HepG2 (cell line): ENCODE data around the gene RNU1-2. TPM values are rescaled to one million over a fixed set of nuclear protein-coding genes. Genes with fewer than 3 reads are reported as not detected.

Experiments
- ATAC-seq: fragments of 200-7000 bp; cut with Tn5 transposase; 3 replicates; pipeline ENCODE4 v1.9.1; 2020; ENCODE audit warnings: mild to moderate bottlenecking, moderate library complexity
- BruUV-seq: library from RNA; stranded (reverse); fragments of 400-500 nt; replicated peaks from 2 replicates; lab custom pipeline; 2021; lab: Mats Ljungman, UMichigan
- CTCF ChIA-PET: fragments of 300-600 bp; formaldehyde crosslinking; extraction: SDS; loops from one replicate; lab custom pipeline; 2021; ENCODE audit warnings: low total read pairs, inconsistent platforms, low intra/inter-chr PET ratio; lab: Yijun Ruan, JAX
- POLR2A ChIA-PET: fragments of 350-600 bp; sonication (Branson Sonifier 250); formaldehyde crosslinking; loops from one replicate; lab custom pipeline; 2020; ENCODE audit warnings: antibody characterized with exemption, inconsistent platforms; lab: Yijun Ruan, JAX
- DNase-seq: peaks from one replicate; pipeline ENCODE4 v3.0.0-alpha.2; 2015; ENCODE audit warnings: low spot score
- FAIRE-seq: peaks from 3 replicates; lab custom pipeline; 2011; peaks lifted over from hg19 to GRCh38; lab: Jason Lieb, UNC
- H2AFZ ChIP-seq: one replicate; pipeline ENCODE4 v1.6.1; 2011; ENCODE audit warnings: low read length, inconsistent platforms
- H3K27ac ChIP-seq: fragments of 300-600 bp; 3 replicates; pipeline ENCODE4 v1.8.0; 2011; ENCODE audit warnings: mixed run types, mild to moderate bottlenecking, mixed read lengths, low read length, inconsistent platforms; ENCODE audit not compliant: insufficient read depth; ENCODE audit errors: extremely low read length
- H3K27me3 ChIP-seq, 2 experiments: fragments of 200-600 bp in 1 of 2; 2 replicates in 1 of 2; 3 replicates in 1 of 2; pipeline versions ENCODE4 v1.6.0 to v1.8.0; 2011; ENCODE audit warnings: low read length in 2 of 2, mild to moderate bottlenecking in 2 of 2, moderate library complexity in 2 of 2, inconsistent platforms in 1 of 2; ENCODE audit not compliant: insufficient read depth in 2 of 2, control insufficient read depth in 1 of 2
- H3K36me3 ChIP-seq, 2 experiments: fragments of 200-600 bp in 1 of 2; replicated peaks in 1 of 2; 2 replicates in 1 of 2; 3 replicates in 1 of 2; pipeline versions ENCODE4 v1.5.1 to v1.8.0; 2011; ENCODE audit warnings: low read length in 2 of 2, inconsistent platforms in 1 of 2; ENCODE audit not compliant: insufficient read depth in 2 of 2, control insufficient read depth in 1 of 2
- H3K4me1 ChIP-seq: 2 replicates; pipeline ENCODE4 v1.5.1; 2012; ENCODE audit warnings: low read length, inconsistent platforms; ENCODE audit not compliant: insufficient read depth
- H3K4me2 ChIP-seq: 2 replicates; pipeline ENCODE4 v1.6.0; 2011; ENCODE audit warnings: low read depth, low read length, inconsistent platforms
- H3K4me3 ChIP-seq, 3 experiments: fragments of 200-600 bp in 1 of 3; sonication (generic), shearing (Covaris generic) in 1 of 3; replicated peaks in 1 of 3; 2 replicates each; pipeline ENCODE4 v1.5.1; 2011 to 2016; ENCODE audit warnings: low read length in 3 of 3, inconsistent platforms in 2 of 3, low read depth in 2 of 3, mild to moderate bottlenecking in 2 of 3, control low read depth in 1 of 3, mixed read lengths in 1 of 3; ENCODE audit not compliant: insufficient read depth in 1 of 3
- H3K79me2 ChIP-seq: one replicate; pipeline ENCODE4 v1.6.1; 2011; ENCODE audit warnings: low read length, inconsistent platforms; ENCODE audit not compliant: insufficient read depth
- H3K9ac ChIP-seq: 2 replicates; pipeline ENCODE4 v1.6.0; 2011; ENCODE audit warnings: mild to moderate bottlenecking, low read depth, low read length, inconsistent platforms; ENCODE audit not compliant: insufficient read depth
- H3K9me3 ChIP-seq: 2 replicates; pipeline ENCODE4 v1.5.1; 2012; ENCODE audit warnings: mild to moderate bottlenecking, low read length
- H4K20me1 ChIP-seq: 2 replicates; pipeline ENCODE4 v1.6.0; 2011; ENCODE audit warnings: inconsistent platforms, mild to moderate bottlenecking, low read length, moderate library complexity; ENCODE audit not compliant: insufficient read depth
- ATF7-NPFF ChIP-seq: sonication (generic); formaldehyde crosslinking; IDR thresholded peaks from 2 replicates; pipeline ENCODE4 v1.8.1; 2023; ENCODE audit warnings: mild to moderate bottlenecking, low read depth, missing genetic modification reagents, moderate library complexity
- ETV6 ChIP-seq: sonication (generic); formaldehyde crosslinking; conservative IDR thresholded peaks from 2 replicates; pipeline ENCODE4 v1.4.0; 2020; ENCODE audit warnings: missing genetic modification reagents
- GFI1 ChIP-seq: sonication (generic); formaldehyde crosslinking; IDR thresholded peaks from 2 replicates; pipeline ENCODE4 v1.5.0; 2020; ENCODE audit warnings: missing genetic modification reagents, mild to moderate bottlenecking, borderline replicate concordance
- IKZF1 ChIP-seq: fragments of 450-650 bp; IDR thresholded peaks from 2 replicates; pipeline ENCODE4 v1.7.1; 2016
- MATR3 ChIP-seq: sonication (generic); formaldehyde crosslinking; IDR thresholded peaks from 2 replicates; pipeline ENCODE4 v1.4.0; 2020; ENCODE audit warnings: missing genetic modification reagents
- NR2F1 ChIP-seq, 2 experiments: fragments of 450-650 bp in 1 of 2; formaldehyde crosslinking in 1 of 2; IDR thresholded peaks; 2 replicates each; pipeline versions ENCODE4 v1.5.0 to v1.6.1; 2016 to 2020; ENCODE audit warnings: mild to moderate bottlenecking in 1 of 2, missing compliant biosample characterization in 1 of 2, missing genetic modification reagents in 1 of 2, moderate library complexity in 1 of 2
- SUZ12 ChIP-seq: fragments of 150-350 bp; IDR thresholded peaks from 2 replicates; pipeline ENCODE4 v1.6.1; 2014; ENCODE audit warnings: low read depth, low read length
- ZBTB38 ChIP-seq: sonication (generic); formaldehyde crosslinking; IDR thresholded peaks from 2 replicates; pipeline ENCODE4 v1.5.1; 2020; ENCODE audit warnings: mild to moderate bottlenecking, missing genetic modification reagents
- ZNF232 ChIP-seq: sonication (generic); formaldehyde crosslinking; IDR thresholded peaks from 2 replicates; pipeline ENCODE4 v1.4.0; 2020; ENCODE audit warnings: missing genetic modification reagents, borderline replicate concordance
- ZNF282 ChIP-seq: fragments of 450-650 bp; IDR thresholded peaks from 2 replicates; pipeline ENCODE4 v1.6.1; 2018; ENCODE audit not compliant: partially characterized antibody
- ZNF768 ChIP-seq: sonication (generic); formaldehyde crosslinking; IDR thresholded peaks from 2 replicates; pipeline ENCODE4 v1.4.0; 2020; ENCODE audit warnings: missing genetic modification reagents
- ZNF83 ChIP-seq: sonication (generic); formaldehyde crosslinking; IDR thresholded peaks from 2 replicates; pipeline ENCODE4 v1.4.0; 2020; ENCODE audit warnings: missing genetic modification reagents, mild to moderate bottlenecking, borderline replicate concordance
- WGBS: methylation state at CpG from one replicate; pipeline ENCODE4 v1.1.6; 2017; ENCODE audit warnings: low lambda C conversion rate; 5-methylcytosine and 5-hydroxymethylcytosine counted together
- in situ Hi-C: cut with HindIII; loops from 2 replicates; pipeline ENCODE4 v1.10.0; 2017; ENCODE audit warnings: low pct_unique_long_range_greater_than_20kb; ENCODE audit not compliant: extremely low pct_ligation_motif_present
- intact Hi-C: fragments of 100-400 bp; cut with micrococcal nuclease; formaldehyde crosslinking; loops from one replicate; pipeline ENCODE4 v1.10.0; 2022; ENCODE audit not compliant: unreplicated experiment
- polyA plus RNA-seq, 8 experiments: library from polyadenylated mRNA; depleted of rRNA in 3 of 8; stranded (reverse) in 7 of 8; unstranded in 1 of 8; fragments of >200 nt; fragmentation: Illumina TruSeq in 4 of 8; extraction: Trizol in 4 of 8; gene quantifications; 2 replicates each; pipeline versions ENCODE4 v1.2.1 to v1.2.3, GENCODE V29; 2011 to 2016; ENCODE audit warnings: low read depth in 4 of 8, missing spikeins in 1 of 8, mixed read lengths in 1 of 8; ENCODE audit not compliant: insufficient read depth in 1 of 8
- total RNA-seq, 5 experiments: library from RNA; depleted of rRNA; stranded (reverse); fragments of >200 nt; fragmentation: Illumina TruSeq; extraction: Trizol; gene quantifications; 2 replicates each; pipeline ENCODE4 v1.2.3, GENCODE V29; 2016; ENCODE audit warnings: low read depth in 1 of 5
- TF ChIP-seq, protein P1 (sequence below): IDR thresholded peaks from 2 replicates; pipeline ENCODE4 v1.6.1; 2016; ENCODE audit warnings: low read depth, control low read depth

The RNU1-2 gene
- total and polyA plus RNA-seq, 2 of the 13 experiments (the other 11 are each of a cell fraction or from before 2014, with no cell fraction given) = under 0.01 to 11,018 TPM

GRCh38 chr1:16905868-16906702, 10.3 kb downstream of the RNU1-2 start:
- 44% methylated on average over 11 of the region's 11 CpGs for WGBS
- H4K20me1 ChIP-seq = no peaks in the 10 kb centered on the region
- H3K79me2 ChIP-seq = no peaks in the 10 kb centered on the region
- H3K4me1 ChIP-seq = peaks cover 28% of the 10 kb centered on the region
- intact Hi-C loops = no loop called here
- no peak for FAIRE-seq
- no peak for DNase-seq
- in situ Hi-C loops = no loop called here
- H3K27ac ChIP-seq = peak overlapping the region; percentile 100
- H3K27me3 ChIP-seq = no peaks in the 10 kb centered on the region
- H3K36me3 ChIP-seq = no peaks in the 10 kb centered on the region
- H3K4me3 ChIP-seq = no peak overlapping the region
- ATAC-seq = no peak
- H2AFZ ChIP-seq = no peak overlapping the region
- TF ChIP-seq SUZ12 (no peak), ZNF282 (no peak), GFI1 (0 out of 2 replicates have a peak, but pooled peaks have one; percentile 33), ETV6 (CRISPR knock-in tag) (no peak)
- H3K9me3 ChIP-seq = peaks cover 7% of the 10 kb centered on the region; the same call in 1 of the 2 replicates
- ChIA-PET CTCF (no interaction called here), POLR2A (interaction anchor here (1.1 to 2.7 kb wide), 4 partner anchors 9 to 209 kb away, joined by 3 to 42 read pairs (median 4); partner anchors contain the start of gene RNU1-2)
- peak overlapping the region; percentile 34 for H3K4me2 ChIP-seq
- H3K9ac ChIP-seq = no peak overlapping the region
- no TSS peak for BruUV-seq

DNA sequence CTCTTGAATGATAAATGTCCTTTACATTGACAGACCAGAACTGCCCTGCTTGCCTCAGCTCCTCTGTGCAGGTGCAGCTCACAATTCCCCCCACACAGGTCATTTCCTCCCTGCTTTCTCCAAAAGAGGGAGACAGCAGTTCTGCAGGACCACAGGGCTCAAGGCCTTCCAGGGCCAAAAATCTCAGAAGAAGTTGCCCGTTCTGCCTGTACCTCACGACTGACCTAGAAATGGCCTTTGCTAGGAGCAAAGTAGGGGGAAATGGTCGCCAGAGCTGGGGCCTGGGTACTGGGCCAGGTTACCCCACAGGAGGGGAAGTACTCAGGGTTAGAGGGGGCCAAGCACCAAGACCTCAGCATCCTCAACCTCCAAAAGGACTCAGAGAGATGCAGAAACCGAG, 11.1 kb downstream of the RNU1-2 start:
- Histone ChIP-seq H3K9ac (no peak overlapping the region), H3K4me1 (peaks cover 33% of the 10 kb centered on the region), H3K36me3 (no peaks in the 10 kb centered on the region), H3K9me3 (peaks cover 7% of the 10 kb centered on the region; the same call in 1 of the 2 replicates), H3K27me3 (no peaks in the 10 kb centered on the region), H3K79me2 (no peaks in the 10 kb centered on the region), H3K4me2 (no peak overlapping the region), H4K20me1 (no peaks in the 10 kb centered on the region), H3K27ac (no peak overlapping the region), H3K4me3 (no peak overlapping the region), H2AFZ (no peak overlapping the region)
- FAIRE-seq = no peak
- POLR2A ChIA-PET = no interaction called here
- intact Hi-C loops (no loop called here), in situ Hi-C loops (no loop called here)
- BruUV-seq = no TSS peak
- no peak for ATAC-seq
- no peak for DNase-seq
- CTCF ChIA-PET = no interaction called here
- 62% methylated on average over 3 of the region's 4 CpGs for WGBS
- TF ChIP-seq ZNF768 (no peak), NR2F1 (CRISPR knock-in tag; IDR thresholded peaks at IDR 0.05) (no peak), ZBTB38 (CRISPR knock-in tag) (no peak), ZNF232 (no peak), IKZF1 (no peak), ZNF83 (CRISPR knock-in tag) (no peak), MATR3 (CRISPR knock-in tag) (no peak), ATF7-NPFF (CRISPR knock-in tag) (no peak)
- TF ChIP-seq, protein P1, sequence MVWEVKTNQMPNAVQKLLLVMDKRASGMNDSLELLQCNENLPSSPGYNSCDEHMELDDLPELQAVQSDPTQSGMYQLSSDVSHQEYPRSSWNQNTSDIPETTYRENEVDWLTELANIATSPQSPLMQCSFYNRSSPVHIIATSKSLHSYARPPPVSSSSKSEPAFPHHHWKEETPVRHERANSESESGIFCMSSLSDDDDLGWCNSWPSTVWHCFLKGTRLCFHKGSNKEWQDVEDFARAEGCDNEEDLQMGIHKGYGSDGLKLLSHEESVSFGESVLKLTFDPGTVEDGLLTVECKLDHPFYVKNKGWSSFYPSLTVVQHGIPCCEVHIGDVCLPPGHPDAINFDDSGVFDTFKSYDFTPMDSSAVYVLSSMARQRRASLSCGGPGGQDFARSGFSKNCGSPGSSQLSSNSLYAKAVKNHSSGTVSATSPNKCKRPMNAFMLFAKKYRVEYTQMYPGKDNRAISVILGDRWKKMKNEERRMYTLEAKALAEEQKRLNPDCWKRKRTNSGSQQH (CRISPR knock-in tag) = no peak
